NCI-H2227 (cell line): ENCODE data around the gene ETFA.
A peak's percentile ranks its signal among the peaks of the same experiment; 100 is the strongest.

Experiments used
- DNase-seq: peaks from one replicate; lab custom pipeline; 2025; ENCODE audit not compliant: unreplicated experiment; lab: John Stamatoyannopoulos, UW

ETFA gene

GRCh38 chr15:76311100-76311953 is at the start of gene ETFA:
Gene ETFA, minus strand, starts transcription at chr15:76311469. Its CDS starts 81 bp downstream, at chr15:76311388.
- peak; percentile 95 for DNase-seq

DNA sequence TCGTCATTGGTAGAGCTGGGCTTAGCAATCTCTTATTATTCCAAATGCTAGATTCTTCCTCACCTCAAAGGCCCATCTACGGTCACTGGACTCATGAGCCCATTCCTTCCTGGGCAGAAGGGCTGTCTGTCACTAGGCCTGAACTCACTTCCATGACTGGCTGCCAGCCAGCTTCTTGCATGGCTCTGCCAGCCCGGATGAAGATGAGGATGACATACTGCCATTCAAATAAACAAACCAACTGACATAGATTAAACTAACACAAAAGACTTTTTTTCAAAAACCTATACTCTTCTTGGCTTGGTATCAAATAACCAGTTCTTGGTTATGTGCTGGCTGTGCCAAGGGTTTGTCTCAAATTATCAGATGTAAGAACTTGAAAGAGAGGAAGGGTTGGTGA is 49.1 kb upstream of the ETFA start:
- no peak for DNase-seq

DNA sequence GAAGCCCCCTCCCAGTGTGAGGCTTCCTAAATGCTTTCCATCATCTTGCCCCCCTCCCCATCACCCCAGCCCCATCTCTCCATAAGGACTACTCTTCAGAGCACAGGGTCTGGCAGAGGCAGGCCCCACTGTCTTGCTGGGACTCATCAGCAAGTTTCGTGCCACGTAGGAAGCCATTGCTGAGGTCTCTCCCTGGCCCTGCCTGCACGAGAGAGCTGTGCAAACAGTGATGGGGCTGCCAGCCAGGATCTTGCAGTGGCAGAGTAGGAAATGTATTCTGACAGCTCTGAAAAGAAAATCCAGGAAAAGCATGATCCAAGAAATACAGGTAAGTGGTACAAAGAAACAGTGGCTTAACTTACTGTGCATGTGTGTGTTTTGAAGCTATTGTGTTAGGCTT is 47.9 kb upstream of the ETFA start:
- no peak for DNase-seq

- no peak for DNase-seq
These were observed 47.2 kb upstream of the ETFA start for GRCh38 chr15:76358453-76358852.

DNA sequence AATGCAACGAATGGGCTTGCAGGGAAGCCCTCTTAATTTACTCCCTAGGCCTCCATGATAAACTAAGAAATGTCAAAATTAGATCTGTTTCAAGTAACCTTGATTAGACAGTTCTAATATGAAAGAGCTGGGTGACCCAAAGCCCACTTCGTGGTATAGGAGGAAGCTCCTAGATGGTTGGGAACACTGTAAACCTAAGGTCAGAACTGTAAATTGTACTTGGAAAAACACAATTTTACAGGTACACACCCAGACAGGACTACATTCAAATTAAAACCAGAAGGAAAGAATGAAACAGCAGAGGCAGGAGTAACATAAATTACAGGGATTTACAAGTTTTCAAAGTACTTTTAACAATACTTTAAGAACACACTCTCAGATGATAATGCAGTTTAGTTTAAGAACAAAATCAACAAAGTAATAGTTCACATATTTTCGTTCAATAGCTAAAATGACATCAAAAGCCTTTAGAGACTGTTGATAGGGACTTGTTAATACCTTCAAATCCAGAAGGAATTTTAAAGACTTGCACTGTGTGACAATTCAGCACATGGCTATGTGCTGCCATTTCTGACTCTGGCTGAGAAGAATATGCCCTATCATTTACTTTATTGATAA is 43.7 kb upstream of the ETFA start:
- DNase-seq: no peak

GRCh38 chr15:76353903-76354302 is 42.6 kb upstream of the ETFA start:
- no peak for DNase-seq

GRCh38 chr15:76353023-76353577 is 41.8 kb upstream of the ETFA start:
- DNase-seq: no peak

DNA sequence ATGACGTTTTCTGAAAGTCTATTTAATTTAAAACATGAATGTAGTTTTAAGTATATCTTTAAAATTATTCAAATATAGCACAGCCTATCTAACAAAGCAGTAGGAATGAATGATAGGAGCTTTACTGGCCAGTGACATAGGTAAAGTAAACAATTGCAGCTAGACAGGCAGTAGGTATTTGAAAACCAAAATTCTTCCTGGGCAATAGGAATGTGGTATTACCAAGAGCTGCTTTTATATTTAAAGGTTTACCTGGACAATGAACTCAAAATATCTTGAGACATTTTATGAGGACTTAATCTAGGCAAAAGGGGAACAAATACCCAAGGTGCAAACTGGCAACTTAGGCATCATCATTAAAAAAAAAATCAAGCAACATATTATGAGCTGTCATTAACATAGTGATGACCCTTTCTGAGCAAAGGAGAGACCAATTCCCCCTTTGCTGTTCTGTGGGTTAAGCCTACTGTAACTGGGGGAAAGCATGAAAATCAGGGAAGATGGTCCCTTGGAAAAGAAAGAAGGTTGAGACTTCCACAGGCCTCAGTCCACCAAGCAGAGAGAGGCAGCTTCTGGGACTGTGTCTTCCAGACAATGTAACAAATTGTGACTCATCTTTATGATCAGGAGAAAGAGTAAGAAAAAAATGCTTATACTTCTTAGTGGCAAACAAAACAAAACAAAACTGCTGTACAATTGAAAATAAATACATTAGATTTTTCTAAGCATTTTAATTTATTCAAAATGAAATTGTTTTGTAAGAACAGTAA is 38.2 kb upstream of the ETFA start:
- DNase-seq: no peak

GRCh38 chr15:76347482-76348055 is 36.3 kb upstream of the ETFA start:
- no peak for DNase-seq

- peak; percentile 33 for DNase-seq
These were observed 35.6 kb upstream of the ETFA start for GRCh38 chr15:76346669-76347481.

- no peak for DNase-seq
These were observed 34.8 kb upstream of the ETFA start for GRCh38 chr15:76345880-76346668.

GRCh38 chr15:76345583-76345879 is 34.3 kb upstream of the ETFA start:
- DNase-seq: no peak

DNA sequence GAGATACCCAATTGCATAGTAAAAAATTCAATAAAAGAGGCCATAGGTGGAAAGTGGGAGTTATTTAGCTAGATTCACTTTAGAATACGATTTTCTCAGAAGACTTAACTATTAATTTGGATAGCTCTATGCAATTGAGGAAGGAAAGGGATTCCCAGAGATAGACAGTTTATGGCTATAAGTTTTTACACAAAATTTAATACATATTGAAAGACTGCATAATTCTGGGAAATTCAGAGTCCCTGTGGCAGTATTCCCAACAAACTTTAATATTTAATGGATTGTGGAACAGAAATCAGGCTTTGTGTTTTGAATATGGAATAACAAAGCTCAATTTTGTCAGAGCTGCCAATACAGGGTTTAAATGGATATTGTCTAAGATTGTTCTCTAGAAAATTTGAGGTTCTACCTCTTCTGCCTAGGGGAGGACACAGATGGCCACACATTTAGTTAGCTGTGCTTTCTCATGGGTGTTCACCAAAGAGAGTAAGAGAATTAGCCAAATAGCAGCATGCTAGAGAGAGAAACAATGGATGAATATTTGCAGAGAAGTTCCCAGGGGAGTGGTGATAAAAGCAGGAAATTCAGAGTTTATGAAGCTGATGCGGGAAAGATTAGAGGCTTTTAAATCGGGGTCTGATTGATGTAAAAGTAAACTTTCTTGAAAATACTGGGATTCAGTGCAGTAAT is 33.8 kb upstream of the ETFA start:
- no peak for DNase-seq

DNA sequence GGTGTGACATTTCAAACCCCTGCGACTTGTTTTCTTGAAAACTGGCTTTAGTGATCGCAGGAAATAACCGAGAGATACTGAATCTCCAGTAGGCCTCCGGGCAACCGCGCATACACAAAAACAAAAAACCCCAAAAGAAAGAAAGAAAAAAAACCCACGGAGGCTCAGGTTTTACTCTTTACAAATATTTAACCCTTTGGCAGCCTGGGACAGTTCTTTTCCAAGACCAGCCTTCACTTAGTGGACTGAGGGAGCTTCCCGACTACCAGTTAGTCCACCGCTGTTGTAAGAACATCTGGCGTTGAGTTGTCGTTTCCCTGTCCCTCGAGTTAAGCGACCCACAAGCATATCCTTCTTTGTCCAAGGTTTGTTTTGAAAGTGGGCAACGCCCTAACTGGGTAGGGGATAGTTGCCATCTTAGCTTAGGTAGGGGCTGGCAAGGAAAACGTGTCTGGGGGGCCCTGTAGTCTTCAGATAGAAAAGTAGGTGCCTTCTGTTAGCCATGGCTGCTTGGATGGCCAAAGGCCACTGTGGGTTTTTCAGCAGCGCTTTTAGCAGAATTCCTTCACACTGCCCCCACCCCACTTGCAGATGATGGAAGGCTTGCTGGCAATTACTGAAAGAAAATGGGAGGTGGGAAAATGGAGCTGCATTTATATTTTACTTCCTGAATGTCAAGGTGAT is 32.2 kb upstream of the ETFA start:
- DNase-seq: no peak

- no peak for DNase-seq
These were observed 31.3 kb upstream of the ETFA start for GRCh38 chr15:76342382-76343201.

DNA sequence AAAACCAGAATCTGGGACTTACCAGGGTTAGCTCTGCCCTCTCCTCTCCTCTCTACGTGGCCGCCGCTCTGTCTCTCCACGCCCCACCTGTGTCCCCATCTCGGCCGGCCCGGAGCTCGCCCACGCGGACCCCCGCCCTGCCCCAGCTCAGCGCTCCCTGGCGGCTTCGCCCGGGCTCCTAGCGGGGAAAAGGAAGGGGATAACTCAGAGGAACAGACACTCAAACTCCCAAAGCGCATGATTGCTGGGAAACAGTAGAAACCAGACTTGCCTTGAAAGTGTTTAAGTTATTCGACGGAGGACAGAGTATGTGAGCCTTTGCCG is 30.8 kb upstream of the ETFA start:
- DNase-seq: no peak

GRCh38 chr15:76341366-76342057 is 30.2 kb upstream of the ETFA start:
- no peak for DNase-seq
